SH-SY5Y (cell line): ENCODE results near the gene TBCEL.

Source experiments
- GATA2 ChIP-seq: IDR thresholded peaks from 2 replicates; pipeline ENCODE4 v1.6.1; 2011; ENCODE audit warnings: mild to moderate bottlenecking, low read depth, low read length
- GATA3 ChIP-seq: IDR thresholded peaks from 2 replicates; pipeline ENCODE4 v1.6.1; 2011; ENCODE audit warnings: low read depth, mild to moderate bottlenecking, low read length, moderate library complexity

TBCEL gene

GRCh38 chr11:121123496-121124069, 99.7 kb downstream of the TBCEL start:
- TF ChIP-seq GATA2 (no peak), GATA3 (no peak)

- TF ChIP-seq GATA2 (no peak), GATA3 (no peak)
Observed at GRCh38 chr11:121127809-121128208, 103.9 kb downstream of the TBCEL start.

GRCh38 chr11:121129362-121130340, 105.7 kb downstream of the TBCEL start:
- no peak for TF ChIP-seq GATA3
- no peak for TF ChIP-seq GATA2

- TF ChIP-seq GATA3 (no peak), GATA2 (no peak)
Observed at GRCh38 chr11:121131656-121132055, 107.8 kb downstream of the TBCEL start.

GRCh38 chr11:121132211-121132976, 108.5 kb downstream of the TBCEL start:
- no peak for TF ChIP-seq GATA2
- TF ChIP-seq GATA3: no peak

GRCh38 chr11:121134741-121135312, 110.9 kb downstream of the TBCEL start:
- TF ChIP-seq GATA2 (no peak), GATA3 (no peak)

GRCh38 chr11:121137005-121137404, 113.1 kb downstream of the TBCEL start:
- TF ChIP-seq GATA3 (no peak), GATA2 (no peak)

GRCh38 chr11:121138259-121138658, 114.4 kb downstream of the TBCEL start:
- TF ChIP-seq GATA3 (no peak), GATA2 (no peak)

- no peak for TF ChIP-seq GATA2
- no peak for TF ChIP-seq GATA3
Observed at GRCh38 chr11:121140369-121140768, 116.5 kb downstream of the TBCEL start.
